ENCODE measurements around the gene SEMA3B.
A peak's percentile ranks its signal among the peaks of the same experiment; 100 is the strongest.
"Not testable (repeated sequence)": the region's sequence is repeated elsewhere in the genome, so short reads cannot be mapped to it uniquely, and the experiment has no call there.

Gene SEMA3B

GRCh38 chr3:50261505-50261904, 7.4 kb upstream of the SEMA3B start:
- Histone ChIP-seq H3K9me3 (ENCODE audit: insufficient read depth, low read length) (0 out of 2 replicates have a peak, but pooled peaks cover 6% of the 10 kb centered on the region), H4K20me1 (ENCODE audit: insufficient read depth, low read length) (no peaks in the 10 kb centered on the region), H3K4me1 (ENCODE audit: low read length) (peaks cover 13% of the 10 kb centered on the region), H3K27me3 (ENCODE audit: low read depth, low read length) (peaks cover 5% of the 10 kb centered on the region), H3K4me2 (ENCODE audit: low read length) (peak overlapping the region; percentile 96; the same call in 1 of the 2 replicates), H3K4me3 (ENCODE audit: low read length) (0 out of 2 replicates have a peak overlapping the region, but pooled peaks have one; percentile 86), H3K36me3 (replicated peaks; ENCODE audit: low read depth, low read length) (peaks cover 27% of the 10 kb centered on the region), H3K79me2 (ENCODE audit: low read length) (no peaks in the 10 kb centered on the region), H3K9ac (ENCODE audit: low read length) (peak overlapping the region; percentile 83; the same call in 1 of the 2 replicates), H2AFZ (ENCODE audit: low read depth, low read length) (no peak overlapping the region), H3K27ac (ENCODE audit: low read length) (no peak overlapping the region)
- no peak for TF ChIP-seq EZH2phosphoT487 (IDR thresholded peaks at IDR 0.05; ENCODE audit: low read depth)
- TF ChIP-seq, protein P1, sequence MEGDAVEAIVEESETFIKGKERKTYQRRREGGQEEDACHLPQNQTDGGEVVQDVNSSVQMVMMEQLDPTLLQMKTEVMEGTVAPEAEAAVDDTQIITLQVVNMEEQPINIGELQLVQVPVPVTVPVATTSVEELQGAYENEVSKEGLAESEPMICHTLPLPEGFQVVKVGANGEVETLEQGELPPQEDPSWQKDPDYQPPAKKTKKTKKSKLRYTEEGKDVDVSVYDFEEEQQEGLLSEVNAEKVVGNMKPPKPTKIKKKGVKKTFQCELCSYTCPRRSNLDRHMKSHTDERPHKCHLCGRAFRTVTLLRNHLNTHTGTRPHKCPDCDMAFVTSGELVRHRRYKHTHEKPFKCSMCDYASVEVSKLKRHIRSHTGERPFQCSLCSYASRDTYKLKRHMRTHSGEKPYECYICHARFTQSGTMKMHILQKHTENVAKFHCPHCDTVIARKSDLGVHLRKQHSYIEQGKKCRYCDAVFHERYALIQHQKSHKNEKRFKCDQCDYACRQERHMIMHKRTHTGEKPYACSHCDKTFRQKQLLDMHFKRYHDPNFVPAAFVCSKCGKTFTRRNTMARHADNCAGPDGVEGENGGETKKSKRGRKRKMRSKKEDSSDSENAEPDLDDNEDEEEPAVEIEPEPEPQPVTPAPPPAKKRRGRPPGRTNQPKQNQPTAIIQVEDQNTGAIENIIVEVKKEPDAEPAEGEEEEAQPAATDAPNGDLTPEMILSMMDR (IDR thresholded peaks at IDR 0.05; ENCODE audit: low read depth, low read length): no peak

DNA sequence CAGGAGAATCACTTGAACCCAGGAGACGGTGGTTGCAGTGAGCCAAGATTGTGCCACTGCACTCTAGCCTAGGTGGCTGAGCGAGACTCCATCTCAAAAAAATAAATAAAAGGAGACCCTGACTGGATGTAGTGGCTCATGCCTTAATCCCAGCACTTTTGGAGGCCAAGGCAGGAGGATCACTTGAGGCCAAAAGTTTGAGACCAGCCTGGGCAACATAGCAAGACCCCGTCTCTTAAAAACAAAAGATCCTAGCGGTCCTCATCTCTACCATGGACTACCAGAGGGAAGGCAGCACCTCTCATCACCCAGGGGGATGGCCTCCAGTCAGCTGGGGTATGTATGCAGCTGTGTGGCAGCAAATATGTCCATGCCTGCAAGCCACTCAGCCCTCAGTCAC, 6.7 kb upstream of the SEMA3B start:
- not testable (repeated sequence) for H4K20me1 ChIP-seq (ENCODE audit: insufficient read depth, low read length); H3K79me2 ChIP-seq (ENCODE audit: low read length); H3K9ac ChIP-seq (ENCODE audit: low read length); H3K4me2 ChIP-seq (ENCODE audit: low read length); H3K4me3 ChIP-seq (ENCODE audit: low read length); H3K9me3 ChIP-seq (ENCODE audit: insufficient read depth, low read length); H2AFZ ChIP-seq (ENCODE audit: low read depth, low read length); H3K27ac ChIP-seq (ENCODE audit: low read length)
- Histone ChIP-seq H3K36me3 (replicated peaks; ENCODE audit: low read depth, low read length) (peaks cover 20% of the 10 kb centered on the region), H3K4me1 (ENCODE audit: low read length) (peaks cover 13% of the 10 kb centered on the region), H3K27me3 (ENCODE audit: low read depth, low read length) (peaks cover 12% of the 10 kb centered on the region)

GRCh38 chr3:50262778-50263177, 6.2 kb upstream of the SEMA3B start:
- Histone ChIP-seq H3K9me3 (ENCODE audit: insufficient read depth, low read length) (no peaks in the 10 kb centered on the region), H3K36me3 (replicated peaks; ENCODE audit: low read depth, low read length) (peaks cover 15% of the 10 kb centered on the region), H3K9ac (ENCODE audit: low read length) (no peak overlapping the region), H3K4me1 (ENCODE audit: low read length) (peaks cover 13% of the 10 kb centered on the region), H3K4me3 (ENCODE audit: low read length) (no peak overlapping the region), H3K79me2 (ENCODE audit: low read length) (no peaks in the 10 kb centered on the region), H3K27me3 (ENCODE audit: low read depth, low read length) (peaks cover 18% of the 10 kb centered on the region), H3K27ac (ENCODE audit: low read length) (no peak overlapping the region), H3K4me2 (ENCODE audit: low read length) (no peak overlapping the region), H4K20me1 (ENCODE audit: insufficient read depth, low read length) (no peaks in the 10 kb centered on the region), H2AFZ (ENCODE audit: low read depth, low read length) (no peak overlapping the region)
- no peak for TF ChIP-seq EZH2phosphoT487 (IDR thresholded peaks at IDR 0.05; ENCODE audit: low read depth)
- TF ChIP-seq, protein P1 (IDR thresholded peaks at IDR 0.05; ENCODE audit: low read depth, low read length): no peak

- H3K9ac ChIP-seq (ENCODE audit: low read length): no peak overlapping the region
- H4K20me1 ChIP-seq (ENCODE audit: insufficient read depth, low read length): no peaks in the 10 kb centered on the region
- TF ChIP-seq, protein P1 (IDR thresholded peaks at IDR 0.05; ENCODE audit: low read depth, low read length): no peak
- no peak for TF ChIP-seq EZH2phosphoT487 (IDR thresholded peaks at IDR 0.05; ENCODE audit: low read depth)
- H3K27me3 ChIP-seq (ENCODE audit: low read depth, low read length): peaks cover 25% of the 10 kb centered on the region
- H3K9me3 ChIP-seq (ENCODE audit: insufficient read depth, low read length): no peaks in the 10 kb centered on the region
- H3K36me3 ChIP-seq (replicated peaks; ENCODE audit: low read depth, low read length): peaks cover 5% of the 10 kb centered on the region
- no peak overlapping the region for H3K4me2 ChIP-seq (ENCODE audit: low read length)
- H2AFZ ChIP-seq (ENCODE audit: low read depth, low read length): no peak overlapping the region
- H3K4me3 ChIP-seq (ENCODE audit: low read length): no peak overlapping the region
- H3K27ac ChIP-seq (ENCODE audit: low read length): no peak overlapping the region
- H3K4me1 ChIP-seq (ENCODE audit: low read length): peaks cover 13% of the 10 kb centered on the region
- H3K79me2 ChIP-seq (ENCODE audit: low read length): no peaks in the 10 kb centered on the region
Measured at GRCh38 chr3:50263478-50264382, 5.2 kb upstream of the SEMA3B start.
